Astrocyte (in vitro differentiated cells and primary cell): ENCODE measurements around the gene ZBTB11. TPM values are rescaled to one million over a fixed set of nuclear protein-coding genes. Genes with fewer than 3 reads are reported as not detected.

Source experiments
- DNase-seq: peaks from one replicate; pipeline ENCODE4 v3.0.0-alpha.2; 2010; ENCODE audit warnings: low read depth
- FAIRE-seq: peaks from 2 replicates; lab custom pipeline; 2011; peaks lifted over from hg19 to GRCh38; lab: Jason Lieb, UNC
- H2AFZ ChIP-seq: 2 replicates; pipeline ENCODE4 v1.6.0; 2012; ENCODE audit warnings: low read depth, low read length, inconsistent platforms
- H3K27ac ChIP-seq: 2 replicates; pipeline ENCODE4 v1.5.1; 2011; ENCODE audit warnings: low read depth, low read length, inconsistent platforms
- H3K27me3 ChIP-seq: 2 replicates; pipeline ENCODE4 v1.6.0; 2011; ENCODE audit warnings: low read length, inconsistent platforms; ENCODE audit not compliant: insufficient read depth
- H3K36me3 ChIP-seq: 2 replicates; pipeline ENCODE4 v1.5.1; 2011; ENCODE audit warnings: low read length, inconsistent platforms; ENCODE audit not compliant: insufficient read depth
- H3K4me1 ChIP-seq: 2 replicates; pipeline ENCODE4 v1.5.1; 2011; ENCODE audit warnings: low read length, inconsistent platforms; ENCODE audit not compliant: insufficient read depth
- H3K4me2 ChIP-seq: 2 replicates; pipeline ENCODE4 v1.6.0; 2012; ENCODE audit warnings: low read length, inconsistent platforms
- H3K4me3 ChIP-seq: 2 replicates; pipeline ENCODE4 v1.5.1; 2011; ENCODE audit warnings: low read depth, mild to moderate bottlenecking, low read length, inconsistent platforms; ENCODE audit not compliant: insufficient read depth
- H3K79me2 ChIP-seq: 2 replicates; pipeline ENCODE4 v1.6.0; 2012; ENCODE audit warnings: mild to moderate bottlenecking, low read length, inconsistent platforms; ENCODE audit not compliant: insufficient read depth
- H3K9ac ChIP-seq: 2 replicates; pipeline ENCODE4 v1.6.0; 2012; ENCODE audit warnings: mild to moderate bottlenecking, low read length, inconsistent platforms
- H3K9me3 ChIP-seq: 2 replicates; pipeline ENCODE4 v1.5.1; 2012; ENCODE audit warnings: low read depth, mild to moderate bottlenecking, low read length, inconsistent platforms; ENCODE audit not compliant: insufficient read depth
- H4K20me1 ChIP-seq: 2 replicates; pipeline ENCODE4 v1.6.0; 2012; ENCODE audit warnings: low read length, inconsistent platforms; ENCODE audit not compliant: insufficient read depth
- H3K27ac Mint-ChIP-seq: one replicate; pipeline ENCODE4 v1.8.0; 2021; ENCODE audit warnings: mild to moderate bottlenecking, mixed read lengths; ENCODE audit not compliant: unreplicated experiment
- H3K27me3 Mint-ChIP-seq: one replicate; pipeline ENCODE4 v1.8.0; 2021; ENCODE audit warnings: low read depth, mixed read lengths; ENCODE audit not compliant: unreplicated experiment
- H3K36me3 Mint-ChIP-seq: one replicate; pipeline ENCODE4 v1.8.0; 2021; ENCODE audit warnings: low read depth, mixed read lengths; ENCODE audit not compliant: unreplicated experiment
- H3K4me1 Mint-ChIP-seq: one replicate; pipeline ENCODE4 v1.8.0; 2021; ENCODE audit warnings: low read depth, mixed read lengths; ENCODE audit not compliant: unreplicated experiment
- H3K4me3 Mint-ChIP-seq: one replicate; pipeline ENCODE4 v1.8.0; 2021; ENCODE audit warnings: mild to moderate bottlenecking, moderate library complexity, mixed read lengths; ENCODE audit not compliant: unreplicated experiment
- H3K9me3 Mint-ChIP-seq: one replicate; pipeline ENCODE4 v1.8.0; 2021; ENCODE audit warnings: mild to moderate bottlenecking, mixed read lengths; ENCODE audit not compliant: unreplicated experiment
- CTCF ChIP-seq: IDR thresholded peaks from 2 replicates; pipeline ENCODE4 v1.5.1; 2011; ENCODE audit warnings: low read depth, mild to moderate bottlenecking, inconsistent platforms, low read length, moderate library complexity; ENCODE audit not compliant: insufficient read depth
- EZH2 ChIP-seq: IDR thresholded peaks from 2 replicates; pipeline ENCODE4 v1.6.1; 2012; ENCODE audit warnings: mild to moderate bottlenecking, low read length, inconsistent platforms; ENCODE audit not compliant: insufficient read depth
- total RNA-seq: library from RNA; stranded (reverse); gene quantifications from 2 replicates; pipeline ENCODE4 v1.2.1, GENCODE V29; 2021

ZBTB11 gene
- total RNA-seq, 1 donor from 2014 or later = 20.9 TPM

- H2AFZ ChIP-seq = no peak overlapping the region
- Mint-ChIP-seq H3K9me3 (no peaks in the 10 kb centered on the region), H3K27ac (no peak overlapping the region), H3K4me1 (no peaks in the 10 kb centered on the region), H3K36me3 (peaks cover 8% of the 10 kb centered on the region), H3K4me3 (no peak overlapping the region), H3K27me3 (no peaks in the 10 kb centered on the region)
- H3K4me1 ChIP-seq = no peaks in the 10 kb centered on the region
- H3K4me2 ChIP-seq = no peak overlapping the region
- no peak overlapping the region for H3K9ac ChIP-seq
- no peaks in the 10 kb centered on the region for H3K79me2 ChIP-seq
- DNase-seq (no peak), FAIRE-seq (no peak)
- TF ChIP-seq EZH2 (no peak), CTCF (no peak)
- no peaks in the 10 kb centered on the region for H3K27me3 ChIP-seq
- no peaks in the 10 kb centered on the region for H3K36me3 ChIP-seq
- no peak overlapping the region for H3K27ac ChIP-seq
- no peaks in the 10 kb centered on the region for H4K20me1 ChIP-seq
- no peaks in the 10 kb centered on the region for H3K9me3 ChIP-seq
- no peak overlapping the region for H3K4me3 ChIP-seq
Measured at GRCh38 chr3:101624857-101625256, 52.1 kb downstream of the ZBTB11 start.

DNA sequence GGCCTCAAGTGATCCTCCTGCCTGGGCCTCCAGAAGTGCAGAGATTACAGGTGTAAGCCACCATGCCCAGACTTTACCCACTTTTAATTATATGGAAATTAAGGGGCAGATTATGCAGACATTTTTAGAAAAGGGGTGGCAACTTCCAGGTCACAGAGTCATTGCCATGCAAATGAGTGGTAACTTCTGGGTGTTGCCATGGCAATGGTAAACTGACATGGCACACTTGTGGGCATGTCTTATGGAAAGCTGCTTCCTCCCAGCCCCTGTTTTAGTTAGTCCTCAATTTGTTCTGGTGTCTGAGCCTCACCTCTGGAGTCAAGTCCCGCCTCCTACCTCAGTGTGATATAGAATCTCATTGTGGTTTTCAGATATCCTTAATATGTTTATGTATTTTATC, 53.3 kb downstream of the ZBTB11 start:
- TF ChIP-seq EZH2 (no peak), CTCF (no peak)
- no peak overlapping the region for H3K27ac ChIP-seq
- no peaks in the 10 kb centered on the region for H3K4me1 ChIP-seq
- no peaks in the 10 kb centered on the region for H3K9me3 ChIP-seq
- H3K4me2 ChIP-seq = no peak overlapping the region
- no peaks in the 10 kb centered on the region for H3K79me2 ChIP-seq
- H3K4me3 Mint-ChIP-seq = no peak overlapping the region
- DNase-seq (no peak), FAIRE-seq (no peak)
- no peaks in the 10 kb centered on the region for H4K20me1 ChIP-seq
- H3K27ac Mint-ChIP-seq = no peak overlapping the region
- H3K9me3 Mint-ChIP-seq = peaks cover 4% of the 10 kb centered on the region
- H3K4me1 Mint-ChIP-seq = no peaks in the 10 kb centered on the region
- H3K27me3 ChIP-seq = no peaks in the 10 kb centered on the region
- H2AFZ ChIP-seq = no peak overlapping the region
- no peak overlapping the region for H3K9ac ChIP-seq
- no peak overlapping the region for H3K4me3 ChIP-seq
- peaks cover 10% of the 10 kb centered on the region for H3K36me3 Mint-ChIP-seq
- H3K27me3 Mint-ChIP-seq = no peaks in the 10 kb centered on the region
- H3K36me3 ChIP-seq = no peaks in the 10 kb centered on the region

DNA sequence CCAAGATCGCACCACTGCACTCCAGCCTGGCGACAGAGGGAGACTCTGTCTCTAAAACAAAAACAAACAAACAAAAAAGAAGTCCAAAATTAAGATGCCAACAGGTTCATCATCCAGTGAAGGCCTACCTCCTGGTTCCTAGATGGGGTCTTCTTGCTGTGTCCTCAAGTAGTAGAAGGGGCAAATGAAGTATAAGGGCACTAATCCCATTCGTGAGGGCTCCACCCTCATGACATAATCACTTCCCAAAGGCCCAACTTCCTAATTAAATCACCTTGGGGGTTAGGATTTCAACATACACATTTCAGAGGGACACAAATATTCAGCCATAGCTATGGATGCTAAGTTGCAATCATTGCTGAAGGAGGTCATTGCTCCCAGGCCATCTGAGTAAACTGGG, 57.2 kb downstream of the ZBTB11 start:
- no peaks in the 10 kb centered on the region for H4K20me1 ChIP-seq
- H3K4me1 ChIP-seq = no peaks in the 10 kb centered on the region
- H3K27me3 ChIP-seq = no peaks in the 10 kb centered on the region
- H3K4me1 Mint-ChIP-seq = no peaks in the 10 kb centered on the region
- no peaks in the 10 kb centered on the region for H3K27me3 Mint-ChIP-seq
- no peak overlapping the region for H3K4me2 ChIP-seq
- H3K36me3 Mint-ChIP-seq = peaks cover 4% of the 10 kb centered on the region
- peaks cover 4% of the 10 kb centered on the region for H3K9me3 Mint-ChIP-seq
- FAIRE-seq (no peak), DNase-seq (no peak)
- no peaks in the 10 kb centered on the region for H3K36me3 ChIP-seq
- H3K4me3 Mint-ChIP-seq = no peak overlapping the region
- H3K9ac ChIP-seq = no peak overlapping the region
- H3K4me3 ChIP-seq = no peak overlapping the region
- TF ChIP-seq CTCF = no peak
- no peak for TF ChIP-seq EZH2
- no peak overlapping the region for H2AFZ ChIP-seq
- H3K27ac Mint-ChIP-seq = no peak overlapping the region
- H3K9me3 ChIP-seq = no peaks in the 10 kb centered on the region
- no peaks in the 10 kb centered on the region for H3K79me2 ChIP-seq
- no peak overlapping the region for H3K27ac ChIP-seq
